SU-DHL-6 (cell line): ENCODE measurements around the gene AXIN1.
"Not testable (repeated sequence)": the region's sequence is repeated elsewhere in the genome, so short reads cannot be mapped to it uniquely, and the experiment has no call there.

Source experiments
- H2AFZ ChIP-seq: fragments of 200-600 bp; sonication (generic); 2 replicates; pipeline ENCODE4 v1.6.1; 2014; ENCODE audit warnings: low read depth, mild to moderate bottlenecking, moderate library complexity, mixed read lengths, antibody characterized with exemption, low read length; ENCODE audit not compliant: severe bottlenecking
- H3F3A ChIP-seq: fragments of 200-600 bp; shearing (Covaris generic); 2 replicates; pipeline ENCODE4 v1.6.0; 2016; ENCODE audit warnings: antibody characterized with exemption, mild to moderate bottlenecking; ENCODE audit not compliant: insufficient read depth
- H3K27ac ChIP-seq: fragments of 200-600 bp; sonication (generic); 2 replicates; pipeline ENCODE4 v1.5.1; 2016; ENCODE audit warnings: low read depth, mild to moderate bottlenecking, low read length, moderate library complexity, mixed read lengths
- H3K27me3 ChIP-seq: fragments of 200-600 bp; sonication (generic), shearing (Covaris generic); 2 replicates; pipeline ENCODE4 v1.6.0; 2014; ENCODE audit warnings: mild to moderate bottlenecking, low read length
- H3K36me3 ChIP-seq: fragments of 200-600 bp; sonication (generic); 2 replicates; pipeline ENCODE4 v1.6.1; 2014; ENCODE audit warnings: mild to moderate bottlenecking, low read length, mixed read lengths
- H3K4me2 ChIP-seq: fragments of 300-600, 200-600 bp; shearing (Covaris generic), sonication (generic); 2 replicates; pipeline ENCODE4 v1.6.0; 2014; ENCODE audit warnings: low read length, low read depth, mild to moderate bottlenecking; ENCODE audit not compliant: poor library complexity, severe bottlenecking
- H3K4me3 ChIP-seq: fragments of 200-600 bp; sonication (generic); 2 replicates; pipeline ENCODE4 v1.5.1; 2014; ENCODE audit warnings: antibody characterized with exemption, low read length, mild to moderate bottlenecking, mixed read lengths; ENCODE audit not compliant: insufficient read depth, poor library complexity, severe bottlenecking
- H3K79me2 ChIP-seq: fragments of 200-600 bp; sonication (generic); 2 replicates; pipeline ENCODE4 v1.6.1; 2014; ENCODE audit warnings: mild to moderate bottlenecking, low read length, moderate library complexity; ENCODE audit not compliant: insufficient read depth
- H3K9ac ChIP-seq: fragments of 200-600 bp; sonication (generic); 2 replicates; pipeline ENCODE4 v1.7.0; 2014; ENCODE audit warnings: mild to moderate bottlenecking, low read length
- H3K9me2 ChIP-seq: fragments of 200-600 bp; sonication (generic); replicated peaks from 2 replicates; pipeline ENCODE4 v1.6.1; 2014; ENCODE audit warnings: low read length; ENCODE audit not compliant: insufficient read depth
- H3K9me3 ChIP-seq: fragments of 200-600 bp; sonication (generic); 2 replicates; pipeline ENCODE4 v1.6.1; 2014; ENCODE audit warnings: low read length, mixed read lengths; ENCODE audit not compliant: insufficient read depth
- H4K20me1 ChIP-seq: fragments of 200-600 bp; sonication (generic); 2 replicates; pipeline ENCODE4 v1.6.1; 2014; ENCODE audit warnings: low read depth, mild to moderate bottlenecking, antibody characterized with exemption, low read length, moderate library complexity, mixed read lengths
- EZH2phosphoT487 ChIP-seq: fragments of 200-600 bp; sonication (generic), shearing (Covaris generic); conservative IDR thresholded peaks from 2 replicates; pipeline ENCODE4 v1.6.1; 2018; ENCODE audit warnings: mild to moderate bottlenecking, antibody characterized with exemption, low read length, moderate library complexity, mixed read lengths
- TF ChIP-seq, protein P1 (sequence below): fragments of 200-600 bp; sonication (generic); IDR thresholded peaks from one replicate; pipeline ENCODE4 v1.5.1; 2017; ENCODE audit warnings: antibody characterized with exemption, mild to moderate bottlenecking, low read length, moderate library complexity; ENCODE audit not compliant: insufficient read depth, poor library complexity, severe bottlenecking

AXIN1 gene

DNA sequence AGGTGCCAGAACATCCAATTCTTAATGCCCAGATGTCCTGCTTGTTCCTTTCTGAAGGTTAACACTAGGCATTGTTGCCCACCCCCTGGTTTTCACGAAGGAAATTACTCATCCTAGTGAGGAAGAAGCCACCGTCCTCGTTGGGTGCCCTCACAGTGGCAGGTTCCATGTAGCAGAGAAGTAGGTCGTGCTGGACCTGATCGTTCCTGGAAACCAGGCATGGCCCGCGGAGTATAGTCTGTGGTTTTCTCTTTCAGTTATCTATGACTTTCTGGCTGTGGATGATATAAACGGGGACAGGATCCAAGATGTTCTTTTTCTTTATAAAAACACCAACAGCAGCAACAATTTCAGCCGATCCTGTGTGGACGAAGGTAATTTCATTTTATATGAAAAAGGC lies 93.3 kb downstream of the AXIN1 start:
- H3K27me3 ChIP-seq: no peaks in the 10 kb centered on the region
- no peaks in the 10 kb centered on the region for H3K9me2 ChIP-seq
- no peak overlapping the region for H3K4me3 ChIP-seq
- H4K20me1 ChIP-seq: no peaks in the 10 kb centered on the region
- H3K79me2 ChIP-seq: no peaks in the 10 kb centered on the region
- no peak overlapping the region for H2AFZ ChIP-seq
- H3K36me3 ChIP-seq: no peaks in the 10 kb centered on the region
- no peak overlapping the region for H3K27ac ChIP-seq
- no peak overlapping the region for H3K9ac ChIP-seq
- H3K4me2 ChIP-seq: no peak overlapping the region
- no peak for TF ChIP-seq EZH2phosphoT487
- TF ChIP-seq, protein P1, sequence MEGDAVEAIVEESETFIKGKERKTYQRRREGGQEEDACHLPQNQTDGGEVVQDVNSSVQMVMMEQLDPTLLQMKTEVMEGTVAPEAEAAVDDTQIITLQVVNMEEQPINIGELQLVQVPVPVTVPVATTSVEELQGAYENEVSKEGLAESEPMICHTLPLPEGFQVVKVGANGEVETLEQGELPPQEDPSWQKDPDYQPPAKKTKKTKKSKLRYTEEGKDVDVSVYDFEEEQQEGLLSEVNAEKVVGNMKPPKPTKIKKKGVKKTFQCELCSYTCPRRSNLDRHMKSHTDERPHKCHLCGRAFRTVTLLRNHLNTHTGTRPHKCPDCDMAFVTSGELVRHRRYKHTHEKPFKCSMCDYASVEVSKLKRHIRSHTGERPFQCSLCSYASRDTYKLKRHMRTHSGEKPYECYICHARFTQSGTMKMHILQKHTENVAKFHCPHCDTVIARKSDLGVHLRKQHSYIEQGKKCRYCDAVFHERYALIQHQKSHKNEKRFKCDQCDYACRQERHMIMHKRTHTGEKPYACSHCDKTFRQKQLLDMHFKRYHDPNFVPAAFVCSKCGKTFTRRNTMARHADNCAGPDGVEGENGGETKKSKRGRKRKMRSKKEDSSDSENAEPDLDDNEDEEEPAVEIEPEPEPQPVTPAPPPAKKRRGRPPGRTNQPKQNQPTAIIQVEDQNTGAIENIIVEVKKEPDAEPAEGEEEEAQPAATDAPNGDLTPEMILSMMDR: no peak
- no peaks in the 10 kb centered on the region for H3F3A ChIP-seq
- H3K9me3 ChIP-seq: no peaks in the 10 kb centered on the region

DNA sequence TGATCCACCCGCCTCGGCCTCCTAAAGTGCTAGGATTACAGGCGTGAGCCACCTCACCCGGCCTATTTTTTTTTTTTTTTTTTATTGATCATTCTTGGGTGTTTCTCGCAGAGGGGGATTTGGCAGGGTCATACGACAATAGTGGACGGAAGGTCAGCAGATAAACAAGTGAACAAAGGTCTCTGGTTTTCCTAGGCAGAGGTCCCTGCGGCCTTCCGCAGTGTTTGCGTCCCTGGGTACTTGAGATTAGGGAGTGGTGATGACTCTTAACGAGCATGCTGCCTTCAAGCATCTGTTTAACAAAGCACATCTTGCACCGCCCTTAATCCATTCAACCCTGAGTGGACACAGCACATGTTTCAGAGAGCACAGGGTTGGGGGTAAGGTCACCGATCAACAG lies 94.4 kb downstream of the AXIN1 start:
- H4K20me1 ChIP-seq, H3K27me3 ChIP-seq, H3K9me2 ChIP-seq, H3F3A ChIP-seq, H3K4me3 ChIP-seq, H3K27ac ChIP-seq, H3K79me2 ChIP-seq, H2AFZ ChIP-seq, H3K4me2 ChIP-seq, H3K9ac ChIP-seq, H3K9me3 ChIP-seq, H3K36me3 ChIP-seq: not testable (repeated sequence)

DNA sequence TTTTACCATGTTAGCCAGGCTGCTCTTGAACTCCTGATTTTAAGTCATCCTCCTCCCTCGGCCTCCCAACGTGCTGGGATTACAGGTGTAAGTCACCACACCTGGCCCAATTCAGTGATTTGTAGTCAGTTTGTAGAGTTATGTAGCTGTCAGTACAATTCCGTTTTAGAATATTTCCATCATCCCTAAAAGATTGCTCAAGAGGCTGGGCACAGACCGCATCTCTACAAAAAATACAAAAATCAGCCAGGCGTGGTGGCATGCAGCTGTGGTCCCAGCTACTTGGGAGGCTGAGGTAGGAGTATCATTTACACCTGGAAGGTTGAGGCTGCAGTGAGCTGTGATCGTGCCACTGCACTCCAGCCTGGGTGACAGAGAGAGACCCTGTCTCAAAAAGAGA lies 97.3 kb downstream of the AXIN1 start:
- H3K9ac ChIP-seq: no peak overlapping the region
- H3K9me3 ChIP-seq: no peaks in the 10 kb centered on the region
- H2AFZ ChIP-seq: no peak overlapping the region
- H3K36me3 ChIP-seq: no peaks in the 10 kb centered on the region
- H4K20me1 ChIP-seq: no peaks in the 10 kb centered on the region
- H3K4me2 ChIP-seq: no peak overlapping the region
- no peaks in the 10 kb centered on the region for H3K9me2 ChIP-seq
- no peak for TF ChIP-seq EZH2phosphoT487
- TF ChIP-seq, protein P1: no peak
- H3K27me3 ChIP-seq: no peaks in the 10 kb centered on the region
- no peak overlapping the region for H3K4me3 ChIP-seq
- no peak overlapping the region for H3K27ac ChIP-seq
- no peaks in the 10 kb centered on the region for H3K79me2 ChIP-seq
- no peaks in the 10 kb centered on the region for H3F3A ChIP-seq

DNA sequence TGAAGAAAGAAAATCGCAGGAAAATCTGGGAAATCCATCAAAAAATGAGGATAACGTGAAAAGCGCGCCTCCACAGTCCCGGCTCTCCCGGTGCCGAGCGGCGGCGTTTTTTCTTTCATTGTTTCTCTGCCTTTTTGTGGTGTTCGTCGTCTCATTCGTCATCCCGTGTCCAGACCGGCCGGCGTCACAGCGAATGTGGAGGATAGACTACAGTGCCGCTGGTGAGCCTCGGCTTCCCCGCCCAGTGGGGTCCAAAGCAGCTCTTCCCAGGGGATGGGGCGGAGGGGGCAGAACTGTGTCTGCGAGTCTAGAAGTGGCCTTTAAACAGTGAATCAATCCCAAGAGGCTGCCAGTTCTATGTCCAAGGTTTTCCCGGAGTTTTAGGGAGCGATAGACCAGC lies 98.1 kb downstream of the AXIN1 start:
- Histone ChIP-seq H3K36me3 (no peaks in the 10 kb centered on the region), H3K4me2 (no peak overlapping the region), H3K27me3 (no peaks in the 10 kb centered on the region), H2AFZ (no peak overlapping the region), H4K20me1 (no peaks in the 10 kb centered on the region), H3F3A (no peaks in the 10 kb centered on the region), H3K9me2 (no peaks in the 10 kb centered on the region), H3K9ac (no peak overlapping the region), H3K27ac (no peak overlapping the region), H3K4me3 (no peak overlapping the region), H3K79me2 (no peaks in the 10 kb centered on the region), H3K9me3 (no peaks in the 10 kb centered on the region)
- TF ChIP-seq, protein P1: no peak
- TF ChIP-seq EZH2phosphoT487: no peak
